B cell (primary cell): ENCODE results near the gene PIGQ.

ENCODE experiments used
- CTCF ChIP-seq: fragments of 200-600 bp; IDR thresholded peaks from one replicate; pipeline ENCODE4 v1.8.0; 2022; ENCODE audit warnings: antibody characterized with exemption, mild to moderate bottlenecking
- EZH2 ChIP-seq: IDR thresholded peaks from 2 replicates; pipeline ENCODE4 v1.6.1; 2012; ENCODE audit warnings: borderline replicate concordance, low read depth, mild to moderate bottlenecking, moderate library complexity, low read length; ENCODE audit not compliant: insufficient read depth, poor library complexity, severe bottlenecking

- no peak for TF ChIP-seq CTCF
- TF ChIP-seq EZH2: no peak
Observed at GRCh38 chr16:561957-562938, 7.5 kb upstream of the PIGQ start.
